ENCODE measurements around the gene TTLL11.

GRCh38 chr9:121809356-121810050, 283.6 kb downstream of the TTLL11 start:
- no peak for TF ChIP-seq CTCF (IDR thresholded peaks at IDR 0.05)
- no peak for TF ChIP-seq POLR2A (IDR thresholded peaks at IDR 0.05)

Measured in Peyer's patch (tissue), 4 donors.